GM18909 (cell line): ENCODE measurements around the gene HINT3.
"Not testable (repeated sequence)": the region's sequence is repeated elsewhere in the genome, so short reads cannot be mapped to it uniquely, and the experiment has no call there.

ENCODE experiments used
- ATAC-seq: cut with Tn5 transposase; IDR thresholded peaks from one replicate; pipeline ENCODE4 v1.9.1; 2021; ENCODE audit warnings: mild to moderate bottlenecking; ENCODE audit not compliant: unreplicated experiment, poor library complexity

Gene HINT3

DNA sequence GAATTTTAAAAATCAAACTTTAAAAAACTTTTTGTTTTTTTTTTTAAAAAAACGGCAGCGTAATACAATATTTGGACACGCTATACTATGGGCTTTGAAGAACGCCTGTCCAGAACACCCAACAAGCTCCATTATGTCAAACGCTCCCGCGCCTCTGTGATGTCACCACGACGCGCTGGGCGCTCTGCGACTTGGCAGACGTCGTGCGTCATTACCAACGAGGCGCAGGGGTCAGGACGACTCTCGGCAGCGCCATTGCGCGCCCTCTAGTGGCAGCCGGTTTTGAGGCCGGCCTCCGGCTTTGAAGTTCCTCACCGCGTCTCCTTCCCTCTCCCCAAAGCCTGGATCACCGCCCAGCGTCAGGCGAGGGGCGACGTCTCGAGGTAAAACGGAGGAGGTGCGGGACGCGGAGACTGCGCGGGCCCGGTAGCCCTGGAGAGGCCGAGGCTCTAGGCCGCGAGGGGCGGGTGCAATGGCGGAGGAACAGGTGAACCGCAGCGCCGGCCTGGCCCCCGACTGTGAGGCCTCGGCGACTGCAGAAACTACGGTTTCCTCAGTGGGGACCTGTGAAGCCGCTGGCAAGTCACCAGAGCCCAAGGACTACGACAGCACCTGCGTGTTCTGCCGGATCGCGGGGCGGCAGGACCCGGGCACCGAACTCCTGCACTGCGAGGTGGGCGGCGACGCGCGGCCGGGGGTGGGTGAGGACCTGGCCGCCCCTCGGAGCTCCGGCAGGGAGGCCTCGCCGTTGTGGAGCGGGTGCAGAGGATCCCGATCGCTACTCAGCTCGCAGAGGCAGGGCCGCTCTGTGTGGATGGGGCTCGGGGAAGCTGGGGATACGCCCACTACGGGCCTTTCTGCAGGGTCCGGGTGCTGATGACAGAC, at the start of gene HINT3:
Gene HINT3 (plus strand): TSS at position 265 of the 885 bp plus-strand sequence. CDS start 208 bp downstream, at position 473.
- ATAC-seq: peak; percentile 93

DNA sequence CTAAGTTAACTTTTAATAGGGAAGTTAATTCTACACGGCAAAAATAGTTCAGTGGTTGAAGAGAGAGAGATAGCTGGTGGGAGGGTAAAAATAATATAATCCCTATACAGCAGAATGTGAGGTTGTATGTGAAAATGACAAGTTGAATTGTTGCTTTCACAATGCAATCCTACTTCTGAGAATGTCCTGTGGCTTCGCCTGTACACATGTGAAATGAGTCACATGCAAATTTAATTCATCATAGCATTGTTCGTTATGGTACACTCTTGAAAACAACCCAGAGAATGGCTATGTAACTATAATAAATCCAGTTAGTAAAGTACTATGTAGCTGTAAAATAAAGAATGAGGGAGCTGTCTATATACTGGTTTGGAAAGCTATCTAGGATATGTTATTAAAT, 46.0 kb upstream of the HINT3 start:
- peak; percentile 100 for ATAC-seq

- ATAC-seq: not testable (repeated sequence)
Measured at GRCh38 chr6:125911051-125911451, 45.5 kb upstream of the HINT3 start.

GRCh38 chr6:125912430-125912829, 44.1 kb upstream of the HINT3 start:
- not testable (repeated sequence) for ATAC-seq

- no peak for ATAC-seq
Measured at GRCh38 chr6:125913145-125913544, 43.4 kb upstream of the HINT3 start.

DNA sequence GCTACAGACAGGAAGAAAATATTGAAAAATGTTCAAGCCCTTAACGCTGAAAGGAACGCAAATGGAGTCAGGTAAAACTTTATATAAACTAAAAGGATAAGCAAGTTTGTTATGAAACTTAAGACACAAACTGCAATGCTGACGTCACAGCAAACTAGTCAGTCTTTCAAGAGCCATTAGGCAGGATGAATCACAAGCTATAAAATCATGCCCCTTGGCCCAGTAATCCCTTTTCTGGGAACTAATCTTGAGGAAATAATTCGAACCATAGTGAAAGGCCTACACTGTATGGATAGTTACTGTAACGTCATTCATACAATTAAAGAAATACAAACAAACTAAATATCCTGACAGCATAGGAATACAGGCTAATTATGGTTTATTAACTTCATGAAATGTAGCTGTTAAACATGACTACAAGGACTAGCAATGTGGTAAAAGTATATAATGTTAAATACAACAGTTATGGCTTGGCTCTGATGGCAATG, 42.7 kb upstream of the HINT3 start:
- ATAC-seq: no peak

DNA sequence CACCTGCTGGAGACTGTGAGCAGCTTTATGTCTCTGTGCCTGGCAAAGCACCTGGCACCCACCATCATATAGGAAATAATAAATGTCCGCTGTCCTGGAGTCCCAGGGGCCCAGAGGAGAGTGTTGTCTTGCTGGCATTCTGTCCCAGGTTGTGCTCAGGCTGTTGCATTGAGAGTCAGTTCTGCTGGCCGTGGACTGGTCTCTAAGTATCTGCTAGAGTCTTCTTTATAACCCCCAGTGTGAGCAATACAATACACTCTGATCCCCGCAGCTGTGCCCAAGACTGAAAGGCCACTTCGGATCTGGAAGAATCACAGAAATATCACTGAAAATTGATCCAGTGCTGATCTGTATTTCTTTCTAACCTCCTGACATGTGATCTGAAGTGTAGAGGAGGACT, 38.3 kb upstream of the HINT3 start:
- no peak for ATAC-seq

DNA sequence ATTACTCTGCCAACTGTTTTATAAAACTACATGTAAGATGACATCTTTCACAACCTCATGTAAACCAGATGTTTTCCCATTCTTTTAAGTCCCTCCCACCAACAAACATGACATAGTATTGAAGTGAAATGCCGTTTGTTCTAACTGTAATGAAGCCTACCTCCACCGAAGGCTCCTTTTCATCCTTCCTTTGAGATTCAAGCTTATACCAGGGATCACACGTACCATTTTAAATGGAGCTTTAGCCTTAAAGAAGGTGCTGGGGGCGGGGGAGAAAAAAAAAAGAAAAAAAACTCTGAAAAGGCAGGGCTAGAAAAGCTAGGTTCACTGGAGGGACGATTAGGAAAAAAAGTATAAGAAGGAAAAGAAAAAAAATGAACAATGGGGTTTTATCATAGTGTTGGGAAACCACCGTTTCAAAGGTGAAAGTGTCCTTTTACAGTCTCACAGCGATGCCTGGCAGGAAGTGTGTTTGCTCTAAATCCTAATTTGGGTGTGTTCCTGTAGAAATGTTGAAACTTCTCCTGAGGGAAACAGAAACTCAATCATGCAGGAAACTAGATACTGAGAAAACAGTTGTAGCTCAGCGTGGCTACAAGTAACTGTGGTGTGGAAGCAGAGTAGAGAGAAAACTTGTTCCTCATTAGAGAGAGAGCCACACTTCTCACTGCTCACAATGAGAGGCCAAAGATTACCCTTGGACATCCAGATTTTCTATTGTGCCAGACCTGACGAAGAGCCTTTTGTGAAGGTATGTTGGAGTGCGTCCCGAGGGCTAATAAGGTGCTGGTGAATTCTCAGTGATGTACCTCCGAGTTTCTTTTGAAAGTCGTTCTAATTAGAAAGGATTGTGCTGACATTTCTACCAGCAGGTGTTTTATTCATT, 37.6 kb upstream of the HINT3 start:
- peak; percentile 98 for ATAC-seq

DNA sequence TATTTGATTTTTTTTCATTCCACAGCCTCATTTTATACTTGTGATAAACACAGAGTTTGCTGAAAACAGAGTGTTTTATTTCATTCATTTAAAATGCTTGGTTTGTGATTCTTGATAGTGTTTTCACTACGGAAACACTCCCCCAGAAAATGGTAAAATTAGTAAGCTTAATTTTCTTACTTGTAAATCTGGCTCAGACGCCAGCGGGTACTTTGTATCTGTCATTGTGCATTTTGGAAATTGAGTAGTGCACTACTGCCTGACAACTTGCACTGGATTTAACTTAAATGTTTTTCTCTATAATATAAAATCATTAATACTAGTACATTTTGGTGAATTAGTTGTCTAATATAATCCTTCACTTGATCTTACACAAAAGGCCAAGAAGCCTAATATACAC, 37.0 kb upstream of the HINT3 start:
- no peak for ATAC-seq

- no peak for ATAC-seq
Measured at GRCh38 chr6:125922322-125922860, 34.2 kb upstream of the HINT3 start.

GRCh38 chr6:125923366-125923877, 33.1 kb upstream of the HINT3 start:
- ATAC-seq: no peak

GRCh38 chr6:125924169-125924568, 32.4 kb upstream of the HINT3 start:
- no peak for ATAC-seq

DNA sequence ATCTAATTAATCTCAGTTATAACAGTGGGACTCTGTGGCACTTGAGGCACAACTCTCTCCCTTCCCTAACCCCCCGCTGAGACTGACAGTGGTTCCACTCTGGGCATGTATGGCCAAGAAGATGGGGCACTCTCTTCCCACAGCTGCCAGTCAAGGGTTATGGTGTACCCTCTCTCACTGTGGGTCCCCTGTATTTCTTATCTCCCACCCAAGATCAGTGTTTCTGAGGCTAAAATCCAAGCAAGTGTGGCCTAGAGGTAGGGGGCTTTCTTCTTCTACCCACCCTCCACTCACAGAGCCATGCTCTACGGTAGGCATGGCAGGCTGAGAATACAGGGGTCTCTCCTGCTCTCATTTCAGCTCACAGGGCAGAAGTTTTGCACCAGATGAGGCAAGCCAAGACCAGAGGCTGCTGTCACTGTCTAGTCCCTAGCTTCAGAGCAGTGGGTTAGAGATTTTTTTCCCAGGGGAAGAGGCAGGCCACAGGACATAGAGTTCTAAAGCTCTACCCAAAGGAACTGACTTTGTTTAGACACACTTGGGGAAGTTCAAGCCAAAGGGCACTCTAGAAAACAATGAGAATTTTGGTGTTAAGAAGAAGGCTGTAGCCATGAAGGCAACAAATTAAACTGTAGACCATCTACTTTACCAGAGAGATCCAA, 31.7 kb upstream of the HINT3 start:
- no peak for ATAC-seq

GRCh38 chr6:125926711-125927110, 29.9 kb upstream of the HINT3 start:
- no peak for ATAC-seq

DNA sequence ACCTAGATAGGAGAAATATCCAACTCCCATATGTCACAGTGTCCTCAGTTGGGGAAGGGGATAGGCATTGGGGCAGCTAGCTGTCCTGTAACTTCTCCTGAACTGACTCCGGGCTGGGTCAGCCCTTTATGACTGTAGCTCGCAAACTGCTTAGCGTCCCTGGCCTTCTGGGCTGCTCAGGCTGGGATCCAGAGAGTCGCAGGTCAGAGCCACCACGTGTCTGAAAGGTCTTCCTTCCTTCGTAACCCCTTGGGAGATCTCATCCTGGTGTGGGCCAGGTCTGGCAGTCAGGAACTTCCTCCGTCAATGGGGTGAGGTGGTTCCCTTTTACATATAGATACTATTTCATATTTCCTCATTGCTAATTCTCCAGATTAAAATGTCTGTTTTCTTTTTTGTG, 28.8 kb upstream of the HINT3 start:
- ATAC-seq: no peak

- ATAC-seq: no peak
Measured at GRCh38 chr6:125930765-125931418, 25.7 kb upstream of the HINT3 start.

- peak; percentile 83 for ATAC-seq
Measured at GRCh38 chr6:125931733-125932450, 24.7 kb upstream of the HINT3 start.

DNA sequence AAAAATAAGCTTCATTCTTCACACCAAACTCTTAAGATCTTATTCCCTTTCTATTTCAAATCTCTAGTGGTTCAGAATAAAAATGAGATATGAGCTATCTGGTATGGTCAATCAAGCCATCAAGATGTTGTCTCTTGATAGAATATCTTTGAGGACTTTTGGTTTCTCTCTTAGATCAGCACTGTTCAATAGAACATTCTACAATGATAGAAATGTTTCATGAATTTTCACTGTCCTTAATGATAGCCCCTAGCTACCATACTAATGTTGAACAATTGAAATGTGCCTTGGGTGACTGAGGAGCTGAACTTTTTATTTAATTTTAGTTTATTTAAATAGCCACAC, 24.1 kb upstream of the HINT3 start:
- peak; percentile 28 for ATAC-seq

GRCh38 chr6:125935520-125935919, 21.1 kb upstream of the HINT3 start:
- ATAC-seq: not testable (repeated sequence)
